HG03565 (cell line): Measurements from ENCODE around the gene TLE4.
"Not testable (repeated sequence)": the region's sequence is repeated elsewhere in the genome, so short reads cannot be mapped to it uniquely, and the experiment has no call there.

Source experiments
- ATAC-seq: cut with Tn5 transposase; IDR thresholded peaks from one replicate; pipeline ENCODE4 v1.9.1; 2021; ENCODE audit warnings: mild to moderate bottlenecking, moderate library complexity; ENCODE audit not compliant: unreplicated experiment

The TLE4 gene

GRCh38 chr9:79630521-79631403, 59.0 kb downstream of the TLE4 start:
- peak; percentile 74 for ATAC-seq

GRCh38 chr9:79632060-79632459, 60.3 kb downstream of the TLE4 start:
- no peak for ATAC-seq

GRCh38 chr9:79632705-79633104, 60.9 kb downstream of the TLE4 start:
- ATAC-seq = no peak

GRCh38 chr9:79633558-79633957, 61.8 kb downstream of the TLE4 start:
- no peak for ATAC-seq

GRCh38 chr9:79637177-79637925, 65.6 kb downstream of the TLE4 start:
- no peak for ATAC-seq

GRCh38 chr9:79638806-79639205, 67.0 kb downstream of the TLE4 start:
- ATAC-seq = no peak

GRCh38 chr9:79639354-79639753, 67.6 kb downstream of the TLE4 start:
- no peak for ATAC-seq

GRCh38 chr9:79640067-79640466, 68.3 kb downstream of the TLE4 start:
- ATAC-seq = not testable (repeated sequence)

GRCh38 chr9:79641070-79641469, 69.3 kb downstream of the TLE4 start:
- no peak for ATAC-seq

- ATAC-seq = no peak
Observed at GRCh38 chr9:79642671-79643070, 70.9 kb downstream of the TLE4 start.

GRCh38 chr9:79644048-79644447, 72.3 kb downstream of the TLE4 start:
- no peak for ATAC-seq

GRCh38 chr9:79644601-79645000, 72.8 kb downstream of the TLE4 start:
- no peak for ATAC-seq

GRCh38 chr9:79645110-79645509, 73.3 kb downstream of the TLE4 start:
- no peak for ATAC-seq

GRCh38 chr9:79646096-79646495, 74.3 kb downstream of the TLE4 start:
- no peak for ATAC-seq

GRCh38 chr9:79651251-79651795, 79.6 kb downstream of the TLE4 start:
- ATAC-seq = no peak

- no peak for ATAC-seq
Observed at GRCh38 chr9:79652598-79652997, 80.8 kb downstream of the TLE4 start.

- ATAC-seq = not testable (repeated sequence)
Observed at GRCh38 chr9:79654591-79655382, 83.0 kb downstream of the TLE4 start.

- ATAC-seq = no peak
Observed at GRCh38 chr9:79655551-79655950, 83.8 kb downstream of the TLE4 start.

GRCh38 chr9:79656169-79656568, 84.4 kb downstream of the TLE4 start:
- ATAC-seq = no peak

- ATAC-seq = no peak
Observed at GRCh38 chr9:79657891-79658290, 86.1 kb downstream of the TLE4 start.

- no peak for ATAC-seq
Observed at GRCh38 chr9:79658926-79659325, 87.2 kb downstream of the TLE4 start.
